RWPE2 (cell line): Measurements from ENCODE around the gene ROR2.

Experiments used
- ATAC-seq: fragments of 200-7000 bp; cut with Tn5 transposase; 3 replicates; pipeline ENCODE4 v1.9.1; 2021; ENCODE audit warnings: low read depth
- DNase-seq: peaks from one replicate; pipeline ENCODE4 v3.0.0-alpha.2; 2020; ENCODE audit warnings: low spot score
- H3K27ac ChIP-seq: fragments of 450-650 bp; 2 replicates; pipeline ENCODE4 v1.5.1; 2017; ENCODE audit warnings: mild to moderate bottlenecking; ENCODE audit not compliant: poor library complexity, severe bottlenecking
- H3K27me3 ChIP-seq: fragments of 250-450 bp; sonication (Bioruptor Pico); 2 replicates; pipeline ENCODE4 v1.5.1; 2021; ENCODE audit warnings: mild to moderate bottlenecking, moderate library complexity; ENCODE audit not compliant: insufficient read depth, poor library complexity, severe bottlenecking
- H3K36me3 ChIP-seq: fragments of 250-450 bp; sonication (Bioruptor Pico); 2 replicates; pipeline ENCODE4 v1.5.1; 2020; ENCODE audit warnings: low read depth, mild to moderate bottlenecking, moderate library complexity
- H3K4me1 ChIP-seq: fragments of 250-450 bp; sonication (Bioruptor Pico); 2 replicates; pipeline ENCODE4 v1.5.1; 2021; ENCODE audit warnings: mild to moderate bottlenecking, moderate library complexity; ENCODE audit not compliant: insufficient read depth, poor library complexity, severe bottlenecking
- H3K4me3 ChIP-seq: fragments of 250-450 bp; sonication (Bioruptor Pico); 2 replicates; pipeline ENCODE4 v1.5.1; 2021; ENCODE audit warnings: mild to moderate bottlenecking, moderate library complexity; ENCODE audit not compliant: severe bottlenecking
- H3K9me3 ChIP-seq: fragments of 250-450 bp; sonication (Bioruptor Pico); 2 replicates; pipeline ENCODE4 v1.5.1; 2021; ENCODE audit warnings: mild to moderate bottlenecking, moderate library complexity; ENCODE audit not compliant: severe bottlenecking
- TF ChIP-seq, protein P1 (sequence below): fragments of 450-650 bp; IDR thresholded peaks from one replicate; pipeline ENCODE4 v1.5.1; 2017; ENCODE audit warnings: mild to moderate bottlenecking, moderate library complexity; ENCODE audit not compliant: poor library complexity, severe bottlenecking

ROR2 gene

DNA sequence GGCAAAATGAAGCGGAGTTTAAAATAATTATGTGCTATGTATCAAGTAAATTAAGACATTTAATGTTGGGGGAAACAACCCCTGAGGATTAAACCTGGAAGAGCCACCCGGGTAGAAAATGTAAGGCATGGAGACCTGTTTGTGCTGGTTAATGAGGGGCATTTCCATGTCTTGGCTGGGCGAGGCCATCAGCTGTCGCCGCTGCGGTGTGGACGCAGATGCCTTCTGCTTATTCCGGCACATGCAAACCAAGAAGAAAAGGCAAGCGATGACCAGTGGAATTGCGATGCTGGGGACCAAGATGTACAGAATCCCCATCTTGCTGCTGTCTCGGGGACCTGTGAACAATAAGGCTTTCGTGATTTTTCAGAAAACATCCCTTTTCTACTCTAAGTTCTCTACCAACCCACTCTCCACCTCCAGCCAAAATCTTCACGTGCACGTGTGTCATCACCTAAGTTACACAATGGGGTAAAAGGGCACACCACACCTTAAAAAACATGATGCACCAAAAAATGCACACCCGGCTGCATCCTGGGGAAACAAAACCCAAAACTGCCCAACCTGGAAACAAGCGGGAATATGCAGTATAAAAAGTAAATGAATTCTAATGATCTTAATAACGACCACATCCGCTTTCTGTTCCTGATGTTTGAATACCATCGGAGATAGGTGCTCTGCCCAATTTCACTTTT lies 223.5 kb downstream of the ROR2 start:
- no peak for DNase-seq
- Histone ChIP-seq H3K9me3 (no peaks in the 10 kb centered on the region), H3K27ac (no peak overlapping the region), H3K4me3 (no peak overlapping the region), H3K36me3 (no peaks in the 10 kb centered on the region), H3K27me3 (no peaks in the 10 kb centered on the region), H3K4me1 (no peaks in the 10 kb centered on the region)
- no peak for ATAC-seq
- TF ChIP-seq, protein P1, sequence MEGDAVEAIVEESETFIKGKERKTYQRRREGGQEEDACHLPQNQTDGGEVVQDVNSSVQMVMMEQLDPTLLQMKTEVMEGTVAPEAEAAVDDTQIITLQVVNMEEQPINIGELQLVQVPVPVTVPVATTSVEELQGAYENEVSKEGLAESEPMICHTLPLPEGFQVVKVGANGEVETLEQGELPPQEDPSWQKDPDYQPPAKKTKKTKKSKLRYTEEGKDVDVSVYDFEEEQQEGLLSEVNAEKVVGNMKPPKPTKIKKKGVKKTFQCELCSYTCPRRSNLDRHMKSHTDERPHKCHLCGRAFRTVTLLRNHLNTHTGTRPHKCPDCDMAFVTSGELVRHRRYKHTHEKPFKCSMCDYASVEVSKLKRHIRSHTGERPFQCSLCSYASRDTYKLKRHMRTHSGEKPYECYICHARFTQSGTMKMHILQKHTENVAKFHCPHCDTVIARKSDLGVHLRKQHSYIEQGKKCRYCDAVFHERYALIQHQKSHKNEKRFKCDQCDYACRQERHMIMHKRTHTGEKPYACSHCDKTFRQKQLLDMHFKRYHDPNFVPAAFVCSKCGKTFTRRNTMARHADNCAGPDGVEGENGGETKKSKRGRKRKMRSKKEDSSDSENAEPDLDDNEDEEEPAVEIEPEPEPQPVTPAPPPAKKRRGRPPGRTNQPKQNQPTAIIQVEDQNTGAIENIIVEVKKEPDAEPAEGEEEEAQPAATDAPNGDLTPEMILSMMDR, result no peak

GRCh38 chr9:91725651-91726050 lies 224.4 kb downstream of the ROR2 start:
- no peak overlapping the region for H3K4me3 ChIP-seq
- H3K4me1 ChIP-seq, result no peaks in the 10 kb centered on the region
- no peaks in the 10 kb centered on the region for H3K27me3 ChIP-seq
- TF ChIP-seq, protein P1, result no peak
- DNase-seq (no peak), ATAC-seq (no peak)
- no peaks in the 10 kb centered on the region for H3K36me3 ChIP-seq
- no peaks in the 10 kb centered on the region for H3K9me3 ChIP-seq
- no peak overlapping the region for H3K27ac ChIP-seq

GRCh38 chr9:91724609-91725505 lies 225.2 kb downstream of the ROR2 start:
- Histone ChIP-seq H3K36me3 (no peaks in the 10 kb centered on the region), H3K27ac (no peak overlapping the region), H3K27me3 (no peaks in the 10 kb centered on the region), H3K9me3 (no peaks in the 10 kb centered on the region), H3K4me3 (no peak overlapping the region), H3K4me1 (no peaks in the 10 kb centered on the region)
- TF ChIP-seq, protein P1, result no peak
- ATAC-seq (no peak), DNase-seq (no peak)

- no peaks in the 10 kb centered on the region for H3K36me3 ChIP-seq
- no peaks in the 10 kb centered on the region for H3K27me3 ChIP-seq
- H3K27ac ChIP-seq, result no peak overlapping the region
- H3K4me3 ChIP-seq, result no peak overlapping the region
- TF ChIP-seq, protein P1, result no peak
- H3K9me3 ChIP-seq, result no peaks in the 10 kb centered on the region
- H3K4me1 ChIP-seq, result no peaks in the 10 kb centered on the region
- ATAC-seq, result no peak
- no peak for DNase-seq
Measured at GRCh38 chr9:91724068-91724440, 226.0 kb downstream of the ROR2 start.
